ENCODE results near the gene NDUFV1. TPM values are rescaled to one million over a fixed set of nuclear protein-coding genes. Genes with fewer than 3 reads are reported as not detected.
A peak's percentile ranks its signal among the peaks of the same experiment; 100 is the strongest.

NDUFV1 gene
- total RNA-seq, 1 experiment from 2014 or later, result 242 TPM

- intact Hi-C loops (cut with micrococcal nuclease), result no loop called here
- H3K4me1 ChIP-seq (ENCODE audit: control insufficient read depth in 1 of 2, insufficient read depth in 2 of 2, low read length in 2 of 2), result peaks cover 36 to 40% of the 10 kb centered on the region in 2 experiments
These were observed 28.8 kb upstream of the NDUFV1 start for GRCh38 chr11:67577951-67578350.

GRCh38 chr11:67581469-67581868 lies 25.3 kb upstream of the NDUFV1 start:
- intact Hi-C loops (cut with micrococcal nuclease), result no loop called here
- ChIA-PET POLR2A (interaction anchor here (0.8 kb wide), 1 partner anchor 9 kb away, joined by 3 read pairs; no protein-coding TSS in a partner anchor), CTCF (interaction anchor here (1.1 to 3.2 kb wide), 2 partner anchors 9 to 33 kb away, joined by 3 to 24 read pairs; no protein-coding TSS in a partner anchor), RAD21 (ENCODE audit: low non-redundant PET in 1 of 2, low total read pairs in 2 of 2, uncharacterized antibody in 2 of 2, unreplicated experiment in 2 of 2) (no interaction called here)
- Histone ChIP-seq H3K36me3 (ENCODE audit: control insufficient read depth in 1 of 2, insufficient read depth in 2 of 2, low read length in 2 of 2) (peaks cover 2 to 18% of the 10 kb centered on the region in 2 experiments; a peak in 2 of 4 replicates), H3K27me3 (ENCODE audit: insufficient read depth, low read length) (no peaks in the 10 kb centered on the region), H3K4me1 (ENCODE audit: control insufficient read depth in 1 of 2, insufficient read depth in 2 of 2, low read length in 2 of 2) (peaks cover 41 to 53% of the 10 kb centered on the region in 2 experiments), H3K4me2 (ENCODE audit: low read length) (peak overlapping the region; percentile 98), H3K9ac (ENCODE audit: low read length) (peak overlapping the region; percentile 19; the same call in 1 of the 2 replicates), H3K9me2 (ENCODE audit: insufficient read depth) (no peaks in the 10 kb centered on the region), H3K79me2 (ENCODE audit: insufficient read depth, low read length) (peaks cover 33% of the 10 kb centered on the region), H3K27ac (ENCODE audit: low read depth, low read length) (peak overlapping the region; percentile 4; the same call in 1 of the 2 replicates), H4K20me1 (ENCODE audit: insufficient read depth) (peaks cover 2% of the 10 kb centered on the region; the same call in 1 of the 2 replicates), H3K9me3 (ENCODE audit: control insufficient read depth in 1 of 2, insufficient read depth in 1 of 2, low read depth in 1 of 2, low read length in 2 of 2) (no peaks in the 10 kb centered on the region), H2AFZ (ENCODE audit: low read depth, low read length, poor library complexity, severe bottlenecking) (no peak overlapping the region), H3K4me3 (replicated peaks in 1 of 2; ENCODE audit: low read depth in 1 of 2, low read length in 2 of 2) (peak overlapping the region in 1 of 2 experiments; percentile 90; a peak in 3 of 4 replicates)
- no TSS peak for BruUV-seq (replicated peaks)
- peak; percentile 58; the same call in 1 of the 2 replicates for TF ChIP-seq SP1 (IDR thresholded peaks at IDR 0.05; ENCODE audit: low read depth)
- no peak for TF ChIP-seq SRF (IDR thresholded peaks at IDR 0.05; ENCODE audit: low read depth)
- no peak for TF ChIP-seq EZH2phosphoT487 (IDR thresholded peaks at IDR 0.05; ENCODE audit: borderline replicate concordance)
- TF ChIP-seq CEBPB (IDR thresholded peaks at IDR 0.05; ENCODE audit: low read depth), result no peak
- no peak for TF ChIP-seq ZNF274 (IDR thresholded peaks at IDR 0.05; ENCODE audit: low read depth, low read length)
- ATAC-seq (no peak), DNase-seq (ENCODE audit: low read depth, low spot score) (no peak)

More at GRCh38 chr11:67577951-67578350, 28.8 kb upstream of the NDUFV1 start:
- DNase-seq (ENCODE audit: low read depth, low spot score) (no peak), ATAC-seq (no peak)
- no peak overlapping the region for H3K27ac ChIP-seq (ENCODE audit: low read depth, low read length)
- BruUV-seq (replicated peaks), result no TSS peak
- H3K9me3 ChIP-seq (ENCODE audit: control insufficient read depth in 1 of 2, insufficient read depth in 1 of 2, low read depth in 1 of 2, low read length in 2 of 2), result no peaks in the 10 kb centered on the region
- no peak overlapping the region for H3K4me3 ChIP-seq (replicated peaks in 1 of 2; ENCODE audit: low read depth in 1 of 2, low read length in 2 of 2)
- H4K20me1 ChIP-seq (ENCODE audit: insufficient read depth), result no peaks in the 10 kb centered on the region
- no peak overlapping the region for H3K9ac ChIP-seq (ENCODE audit: low read length)
- ChIA-PET RAD21 (ENCODE audit: low non-redundant PET in 1 of 2, low total read pairs in 2 of 2, uncharacterized antibody in 2 of 2, unreplicated experiment in 2 of 2) (interaction anchor here in 1 of 2 experiments (2.2 kb wide), 1 partner anchor 82 kb away, joined by 5 read pairs; no protein-coding TSS in a partner anchor), POLR2A (no interaction called here), CTCF (no interaction called here)
- TF ChIP-seq CBX3 (IDR thresholded peaks at IDR 0.05; ENCODE audit: low read depth) (no peak), MAX (IDR thresholded peaks at IDR 0.05) (no peak), EZH2phosphoT487 (IDR thresholded peaks at IDR 0.05; ENCODE audit: borderline replicate concordance) (no peak), CEBPB (IDR thresholded peaks at IDR 0.05; ENCODE audit: low read depth) (no peak), POLR2A (IDR thresholded peaks at IDR 0.05; ENCODE audit: borderline replicate concordance, extremely low read depth, insufficient read depth, insufficient read length) (no peak), EZH2 (IDR thresholded peaks at IDR 0.05) (no peak), POLR2AphosphoS5 (IDR thresholded peaks at IDR 0.05; ENCODE audit: low read depth, low read length) (no peak), SP1 (IDR thresholded peaks at IDR 0.05; ENCODE audit: low read depth) (no peak), ZFX (IDR thresholded peaks at IDR 0.05) (no peak)
- H3K79me2 ChIP-seq (ENCODE audit: insufficient read depth, low read length), result peaks cover 4% of the 10 kb centered on the region; the same call in 1 of the 2 replicates
- H3K9me2 ChIP-seq (ENCODE audit: insufficient read depth), result no peaks in the 10 kb centered on the region
- H3K4me2 ChIP-seq (ENCODE audit: low read length), result no peak overlapping the region
- no peaks in the 10 kb centered on the region for H3K27me3 ChIP-seq (ENCODE audit: insufficient read depth, low read length)
- H3K36me3 ChIP-seq (ENCODE audit: control insufficient read depth in 1 of 2, insufficient read depth in 2 of 2, low read length in 2 of 2), result no peaks in the 10 kb centered on the region
- H2AFZ ChIP-seq (ENCODE audit: low read depth, low read length, poor library complexity, severe bottlenecking), result no peak overlapping the region

Measured in HCT116 (cell line).